ENCODE measurements around the gene OSCAR.
"Not testable (repeated sequence)": the region's sequence is repeated elsewhere in the genome, so short reads cannot be mapped to it uniquely, and the experiment has no call there.

The OSCAR gene

GRCh38 chr19:54125713-54126112, 25.1 kb upstream of the OSCAR start:
- no peak for DNase-seq (ENCODE audit: low read depth)

DNA sequence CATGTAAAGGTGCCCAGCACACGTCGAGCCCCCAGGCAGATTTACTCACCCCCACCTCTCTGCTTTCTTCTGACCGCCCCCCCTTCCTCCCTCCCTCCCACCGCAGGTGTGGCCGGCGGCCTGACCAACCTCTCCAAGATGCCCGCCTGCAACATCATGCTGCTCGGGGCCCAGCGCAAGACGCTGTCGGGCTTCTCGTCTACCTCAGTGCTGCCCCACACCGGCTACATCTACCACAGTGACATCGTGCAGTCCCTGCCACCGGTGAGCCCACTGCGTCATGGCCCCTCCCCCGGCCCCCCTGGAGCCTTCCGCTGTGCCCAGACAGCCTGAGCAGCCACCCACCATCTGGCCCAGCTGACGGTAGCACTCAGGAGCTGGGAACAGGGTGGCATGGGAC, 23.8 kb upstream of the OSCAR start:
- DNase-seq (ENCODE audit: low read depth): no peak

DNA sequence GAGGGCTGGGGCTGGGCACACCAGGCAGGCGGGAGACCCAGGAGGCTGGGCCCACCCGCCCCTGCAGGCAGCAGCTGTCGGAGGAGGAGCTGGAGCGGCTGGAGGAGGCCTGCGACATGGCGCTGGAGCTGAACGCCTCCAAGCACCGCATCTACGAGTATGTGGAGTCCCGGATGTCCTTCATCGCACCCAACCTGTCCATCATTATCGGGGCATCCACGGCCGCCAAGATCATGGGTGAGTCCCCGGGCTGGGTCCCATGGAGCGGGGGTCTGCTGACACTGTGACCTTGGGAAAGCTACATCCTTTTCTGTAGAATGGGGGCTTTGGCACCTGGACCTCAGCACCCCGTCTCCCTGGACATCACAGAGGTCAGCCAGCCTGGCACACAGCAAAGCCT, 23.1 kb upstream of the OSCAR start:
- no peak for DNase-seq (ENCODE audit: low read depth)

- DNase-seq (ENCODE audit: low read depth): no peak
Observed at GRCh38 chr19:54121259-54121658, 20.7 kb upstream of the OSCAR start.

DNA sequence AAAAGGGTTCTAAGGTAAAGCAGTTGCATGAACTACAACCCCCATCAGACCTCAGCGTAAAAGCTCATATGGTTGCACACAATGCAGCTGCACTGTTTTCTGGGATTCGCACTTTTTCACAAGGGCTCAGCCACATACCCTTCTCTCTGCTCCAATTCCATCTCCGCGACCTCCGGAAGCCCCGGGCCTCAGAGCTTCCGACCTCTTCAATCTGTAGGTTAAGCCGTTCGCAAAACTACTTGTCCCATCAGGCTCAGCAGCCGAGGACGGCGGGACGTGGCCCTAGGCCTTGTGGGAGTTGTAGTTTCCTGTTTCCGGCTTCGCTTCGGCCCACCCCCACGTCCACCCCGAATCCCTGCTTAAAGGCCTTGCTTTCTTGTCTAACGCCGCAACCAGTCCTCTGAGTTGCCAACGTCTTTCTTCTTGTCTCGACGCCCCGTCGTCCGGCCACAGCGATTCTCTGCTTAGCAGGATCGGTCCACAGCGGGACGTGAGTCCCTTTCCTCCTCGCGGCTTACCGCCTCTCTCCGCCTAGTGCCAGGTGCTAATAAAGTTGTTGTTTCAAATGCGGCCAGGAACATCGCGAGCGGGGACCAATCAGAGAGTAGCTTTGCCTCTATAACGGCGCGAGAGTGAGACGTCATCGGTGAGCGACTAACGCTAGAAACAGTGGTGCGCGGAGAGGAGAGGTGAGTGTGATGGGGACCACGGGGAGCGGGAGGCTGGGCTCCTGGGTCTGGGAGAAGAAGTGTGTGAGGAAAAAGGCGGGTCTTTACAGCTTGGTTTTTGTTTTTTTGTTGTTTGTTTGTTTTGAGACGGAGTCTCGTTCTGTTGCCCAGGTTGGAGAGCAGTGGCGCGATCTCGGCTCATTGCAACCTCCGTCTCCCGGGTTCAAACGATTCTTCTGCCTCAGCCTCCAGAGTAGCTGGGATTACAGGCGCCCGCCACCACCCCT, 14.8 kb upstream of the OSCAR start, which contains the start of the genes PRPF31 and TFPT:
TSS of gene PRPF31 (plus strand) at position 646 of the 955 bp plus-strand sequence. CDS start 2,525 bp downstream, outside the sequence.
TSS of gene TFPT (minus strand) at position 549 of the 955 bp plus-strand sequence. CDS start at position 161, 388 bp downstream.
- peak; percentile 99 for DNase-seq (ENCODE audit: low read depth)

DNA sequence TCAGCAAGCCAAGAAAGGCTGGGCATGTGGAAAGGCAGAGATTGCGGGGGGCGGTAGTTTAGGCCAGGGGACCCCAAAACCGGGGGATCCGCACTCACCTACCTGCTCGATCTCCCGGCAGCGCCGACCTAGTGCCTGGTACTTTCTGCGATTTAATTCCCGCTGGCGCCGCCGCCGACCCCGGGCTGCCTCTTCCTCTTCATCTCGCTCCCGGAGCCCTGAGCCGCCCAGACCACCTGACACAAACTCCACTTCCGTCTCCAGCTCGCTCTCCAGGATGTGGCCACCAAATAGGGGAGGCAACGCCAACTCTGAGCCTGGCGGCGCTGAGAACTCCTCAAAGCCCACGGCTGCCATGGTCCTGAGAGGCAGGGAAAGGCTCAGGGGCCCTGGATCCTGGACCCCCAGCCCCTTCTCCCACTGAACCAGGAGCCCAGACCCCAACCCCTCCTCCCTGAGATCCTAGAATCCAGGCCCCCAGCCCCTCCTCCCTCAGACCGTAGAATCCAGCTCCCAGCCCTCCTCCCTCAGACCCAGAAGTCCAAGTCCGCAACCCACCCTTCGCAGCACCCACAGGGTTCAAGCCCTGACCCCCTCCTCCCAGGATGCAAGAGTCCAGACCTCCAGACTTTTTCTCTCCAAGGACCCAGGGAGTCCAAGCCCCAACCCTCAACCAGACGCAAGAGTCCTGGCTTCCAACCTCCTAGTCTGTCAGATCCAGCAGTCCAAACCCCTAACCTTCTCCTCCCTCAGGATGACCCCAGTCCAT, 13.9 kb upstream of the OSCAR start:
- peak; percentile 66 for DNase-seq (ENCODE audit: low read depth)

DNA sequence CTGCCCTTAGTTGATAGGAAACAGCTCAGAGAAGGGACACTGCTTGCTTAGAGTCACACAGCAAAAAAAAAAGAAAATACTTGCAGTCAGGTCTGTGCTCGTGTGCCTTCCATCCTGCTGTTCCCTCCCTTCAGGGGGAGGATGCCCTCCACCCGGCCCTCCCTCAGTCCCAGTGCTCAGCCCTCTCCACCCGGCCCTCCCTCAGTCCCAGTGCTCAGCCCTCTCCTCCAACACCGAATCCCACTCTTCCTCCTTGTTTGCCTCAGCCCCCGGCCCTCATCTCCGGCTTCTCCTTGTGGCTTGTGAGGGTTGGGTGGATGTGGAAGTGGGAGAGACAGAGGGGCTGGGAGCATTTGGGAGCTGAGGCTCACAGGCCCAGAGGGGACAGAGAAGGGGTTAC, 9.0 kb upstream of the OSCAR start:
- DNase-seq (ENCODE audit: low read depth): no peak

DNA sequence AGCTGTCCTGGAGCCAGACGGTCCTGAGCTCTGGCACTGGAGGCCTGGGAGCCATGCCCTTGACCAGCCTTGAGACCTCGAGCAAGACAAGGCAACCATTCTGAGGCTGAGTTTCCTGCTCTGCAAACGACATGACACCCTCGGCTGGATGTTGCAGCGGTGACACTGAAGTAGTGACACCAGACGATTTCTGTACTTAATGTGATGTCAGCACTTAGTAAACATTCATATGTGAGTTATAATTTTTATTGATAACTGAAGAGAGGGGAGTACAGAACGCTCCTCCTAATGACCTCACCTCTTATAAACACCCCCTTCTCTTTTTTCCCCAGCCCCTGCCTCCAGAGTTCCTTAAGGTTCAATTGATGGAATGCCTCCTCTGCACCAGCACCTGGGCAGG, 7.9 kb upstream of the OSCAR start:
- DNase-seq (ENCODE audit: low read depth): no peak

GRCh38 chr19:54107876-54108490, 7.4 kb upstream of the OSCAR start:
- DNase-seq (ENCODE audit: low read depth): no peak

- no peak for DNase-seq (ENCODE audit: low read depth)
Observed at GRCh38 chr19:54106716-54107115, 6.1 kb upstream of the OSCAR start.

- no peak for DNase-seq (ENCODE audit: low read depth)
Observed at GRCh38 chr19:54105796-54106195, 5.2 kb upstream of the OSCAR start.

DNA sequence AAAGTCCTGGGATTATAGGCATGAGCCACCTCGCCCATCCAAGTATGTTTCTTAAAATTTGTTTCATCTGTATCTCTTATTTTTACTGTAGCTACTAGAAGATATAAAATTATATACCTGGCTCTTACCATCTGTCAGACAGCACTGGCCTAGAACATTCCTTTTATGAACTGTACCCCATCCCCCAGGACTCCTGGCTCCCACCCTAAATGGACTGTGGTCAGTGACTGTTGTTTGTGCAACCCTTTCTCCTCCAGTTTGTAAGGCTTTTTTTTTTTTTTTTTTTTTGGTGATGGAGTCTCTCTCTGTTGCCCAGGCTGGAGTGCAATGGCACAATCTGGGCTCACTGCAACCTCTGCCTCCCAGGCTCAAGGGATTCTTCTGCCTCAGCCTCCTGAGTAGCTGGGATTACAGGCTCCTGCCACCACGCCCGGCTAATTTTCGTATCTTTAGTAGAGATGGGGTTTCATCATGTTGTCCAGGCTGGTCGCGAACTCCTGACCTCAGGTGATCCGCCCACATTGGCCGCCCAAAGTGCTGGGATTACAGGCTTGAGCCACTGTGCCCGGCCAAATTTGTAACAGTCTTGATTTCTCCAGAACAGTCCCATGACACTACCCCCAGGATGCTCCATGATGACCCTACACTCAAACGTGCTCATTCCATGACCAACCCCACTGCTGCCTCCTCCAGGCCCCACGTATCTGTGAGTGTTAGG, 4.6 kb upstream of the OSCAR start:
- no peak for DNase-seq (ENCODE audit: low read depth)

DNA sequence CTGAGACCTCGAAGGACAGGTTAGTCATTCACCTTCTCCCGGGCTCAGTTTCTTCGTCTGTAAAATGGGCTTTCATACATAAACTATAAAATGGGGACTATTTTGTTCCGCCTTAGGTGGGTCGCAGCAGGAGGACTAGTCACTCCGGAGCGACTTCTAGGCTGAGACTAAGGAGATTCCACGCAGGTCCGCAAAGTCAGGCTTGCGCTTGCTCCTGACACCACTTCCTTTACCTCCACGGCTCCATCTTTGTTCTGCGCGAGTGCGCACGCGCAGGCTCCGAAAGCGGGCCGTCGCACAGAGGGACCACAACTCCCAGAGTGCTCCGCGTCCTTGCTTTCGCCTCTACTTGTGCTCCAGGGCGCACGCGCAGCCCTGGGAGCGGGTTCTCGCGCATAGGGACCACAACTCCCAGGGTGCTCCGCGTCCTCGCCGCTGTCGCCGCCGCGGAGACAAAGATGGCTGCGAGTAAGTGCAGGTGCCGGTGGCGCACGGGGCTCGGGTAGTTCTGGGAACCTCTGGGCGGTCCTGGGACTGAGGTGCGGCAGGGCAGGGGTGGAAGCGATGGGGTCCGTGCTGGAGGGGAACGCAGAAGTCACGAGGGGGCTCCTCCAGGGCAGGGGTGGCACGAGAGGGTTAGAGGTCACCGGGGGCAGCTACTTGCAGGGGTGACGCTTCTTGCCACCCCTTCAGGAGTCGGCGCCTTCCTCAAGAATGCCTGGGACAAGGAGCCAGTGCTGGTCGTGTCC, 2.0 kb upstream of the OSCAR start, which contains the start of gene NDUFA3:
TSS of gene NDUFA3 (plus strand) at position 435 of the 749 bp plus-strand sequence. CDS start at position 459, 24 bp downstream.
- DNase-seq (ENCODE audit: low read depth): peak; percentile 98

- not testable (repeated sequence) for DNase-seq (ENCODE audit: low read depth)
Observed at GRCh38 chr19:54099903-54100255, 724 bp downstream of the OSCAR start.

DNA sequence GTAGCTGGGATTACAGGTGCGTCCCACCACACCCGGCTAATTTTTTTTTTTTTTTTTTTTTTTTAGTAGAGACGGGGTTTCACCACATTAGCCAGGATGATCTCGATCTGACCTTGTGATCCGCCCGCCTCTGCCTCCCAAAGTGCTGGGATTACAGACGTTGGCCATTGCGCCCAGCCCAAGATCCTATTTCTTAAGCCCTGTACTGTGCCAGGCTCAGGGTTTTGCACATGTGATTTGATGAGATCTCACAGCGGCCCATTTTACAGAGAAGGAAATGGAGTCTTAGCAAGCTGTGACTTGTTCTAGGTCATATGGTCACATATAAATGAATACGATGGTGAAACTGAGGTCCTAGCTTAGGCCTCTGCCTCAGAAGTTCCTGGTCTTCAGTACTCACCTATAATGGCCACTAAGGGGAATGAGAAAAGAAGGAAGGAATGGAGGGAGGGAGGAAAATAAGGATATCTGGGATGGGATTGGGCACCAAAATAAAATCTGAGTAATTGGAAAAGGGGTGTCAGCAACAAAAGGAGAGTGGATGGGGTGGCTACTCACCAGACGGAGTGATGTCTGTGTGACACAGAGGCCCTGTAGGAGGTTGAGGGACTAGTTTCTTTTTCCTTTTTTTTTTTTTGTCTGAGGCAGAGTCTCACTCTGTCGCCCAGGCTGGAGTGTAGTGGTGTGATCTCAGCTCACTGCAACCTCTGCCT, 1.3 kb downstream of the OSCAR start:
- no peak for DNase-seq (ENCODE audit: low read depth)

- peak; percentile 58 for DNase-seq (ENCODE audit: low read depth)
Observed at GRCh38 chr19:54096617-54097106, 3.9 kb downstream of the OSCAR start.

DNA sequence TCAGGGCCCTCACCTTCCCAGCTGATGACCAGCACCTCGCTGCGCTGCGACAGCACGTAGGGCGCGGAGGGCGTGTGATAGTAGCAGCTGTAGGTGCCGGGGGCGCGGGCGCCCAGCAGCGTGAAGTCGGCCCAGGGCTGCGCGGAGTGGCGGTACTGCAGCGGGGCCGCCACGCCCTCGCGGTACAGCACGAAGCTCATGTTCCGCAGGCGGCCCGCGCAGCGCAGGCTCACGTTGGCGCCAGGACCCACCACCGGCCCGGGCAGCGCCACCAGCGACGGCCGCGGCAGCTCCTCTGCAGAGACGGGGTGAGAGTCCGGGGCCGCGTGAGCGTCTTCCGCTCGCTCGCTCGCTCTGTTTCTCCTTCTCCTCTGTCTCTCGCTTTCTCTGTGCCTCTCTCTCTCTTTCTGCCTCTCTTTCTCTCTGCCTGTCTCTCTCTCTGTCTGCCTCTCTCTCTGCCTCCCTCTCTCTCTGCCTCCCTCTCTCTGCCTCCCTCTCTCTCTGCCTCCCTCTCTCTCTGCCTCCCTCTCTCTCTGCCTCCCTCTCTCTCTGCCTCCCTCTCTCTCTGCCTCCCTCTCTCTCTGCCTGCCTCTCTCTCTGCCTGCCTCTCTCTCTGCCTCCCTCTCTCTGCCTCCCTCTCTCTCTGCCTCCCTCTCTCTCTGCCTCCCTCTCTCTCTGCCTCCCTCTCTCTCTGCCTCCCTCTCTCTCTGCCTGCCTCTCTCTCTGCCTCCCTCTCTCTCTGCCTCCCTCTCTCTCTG, 4.6 kb downstream of the OSCAR start:
- DNase-seq (ENCODE audit: low read depth): peak; percentile 64

DNA sequence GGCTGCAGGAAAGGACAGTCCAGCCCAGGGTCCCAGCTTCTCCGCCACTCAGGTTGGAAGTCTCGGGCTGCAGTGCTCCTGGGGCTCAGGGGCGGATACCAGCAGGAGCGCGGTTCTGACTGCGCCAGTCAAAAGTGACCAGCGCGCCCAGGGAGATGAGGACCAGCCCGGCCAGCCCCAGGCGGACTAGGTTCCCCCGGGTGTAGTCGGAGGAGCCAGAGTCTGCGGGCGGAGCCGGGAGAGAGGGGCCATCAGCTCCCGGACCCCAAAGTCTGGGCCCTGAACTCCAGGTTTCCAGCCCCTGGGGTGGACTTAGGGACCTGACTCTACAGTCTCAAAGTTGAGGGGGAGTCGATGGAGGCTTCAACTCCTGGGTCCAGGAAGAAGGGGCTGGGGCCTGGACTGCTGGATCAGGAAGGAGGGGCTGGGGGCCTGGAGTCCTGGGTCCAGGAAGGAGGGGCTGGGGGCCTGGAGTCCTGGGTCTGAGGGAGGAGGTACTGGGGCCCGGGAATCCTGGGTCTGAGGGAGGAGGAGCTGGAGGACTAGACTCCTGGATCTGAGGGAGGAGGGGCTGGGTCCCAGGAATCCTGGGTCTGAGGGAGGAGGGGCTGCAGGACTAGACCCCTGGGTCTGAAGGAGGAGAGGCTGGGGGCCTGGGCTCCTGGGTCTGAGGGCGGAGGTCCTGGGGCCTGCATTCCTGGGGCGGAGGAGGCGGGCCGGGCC, 5.3 kb downstream of the OSCAR start:
- no peak for DNase-seq (ENCODE audit: low read depth)

Measured in ELR (cell line).